ENCODE data around the gene PPP2R2C.

PPP2R2C gene

GRCh38 chr4:6472387-6473263 is at the start of gene PPP2R2C:
PPP2R2C (minus strand) TSS chr4:6472614; CDS start chr4:6472229, 385 bp downstream.
- no peak for DNase-seq (ENCODE audit: low read depth in 2 of 2, low spot score in 1 of 2)

- no peak for DNase-seq (ENCODE audit: low read depth in 2 of 2, low spot score in 1 of 2)
Measured at GRCh38 chr4:6520978-6521377, 48.6 kb upstream of the PPP2R2C start.

- DNase-seq (ENCODE audit: low read depth in 2 of 2, low spot score in 1 of 2), result no peak
Measured at GRCh38 chr4:6520051-6520636, 47.7 kb upstream of the PPP2R2C start.

- no peak for DNase-seq (ENCODE audit: low read depth in 2 of 2, low spot score in 1 of 2)
Measured at GRCh38 chr4:6517171-6517570, 44.8 kb upstream of the PPP2R2C start.

- no peak for DNase-seq (ENCODE audit: low read depth in 2 of 2, low spot score in 1 of 2)
Measured at GRCh38 chr4:6516762-6517161, 44.3 kb upstream of the PPP2R2C start.

GRCh38 chr4:6516281-6516680 is 43.9 kb upstream of the PPP2R2C start:
- no peak for DNase-seq (ENCODE audit: low read depth in 2 of 2, low spot score in 1 of 2)

- no peak for DNase-seq (ENCODE audit: low read depth in 2 of 2, low spot score in 1 of 2)
Measured at GRCh38 chr4:6513678-6514077, 41.3 kb upstream of the PPP2R2C start.

GRCh38 chr4:6509587-6509986 is 37.2 kb upstream of the PPP2R2C start:
- no peak for DNase-seq (ENCODE audit: low read depth in 2 of 2, low spot score in 1 of 2)

GRCh38 chr4:6507345-6507744 is 34.9 kb upstream of the PPP2R2C start:
- no peak for DNase-seq (ENCODE audit: low read depth in 2 of 2, low spot score in 1 of 2)

- DNase-seq (ENCODE audit: low read depth in 2 of 2, low spot score in 1 of 2), result no peak
Measured at GRCh38 chr4:6506616-6507140, 34.3 kb upstream of the PPP2R2C start.

- DNase-seq (ENCODE audit: low read depth in 2 of 2, low spot score in 1 of 2), result no peak
Measured at GRCh38 chr4:6504900-6505496, 32.6 kb upstream of the PPP2R2C start.

- no peak for DNase-seq (ENCODE audit: low read depth in 2 of 2, low spot score in 1 of 2)
Measured at GRCh38 chr4:6502747-6503465, 30.5 kb upstream of the PPP2R2C start.

GRCh38 chr4:6502147-6502546 is 29.7 kb upstream of the PPP2R2C start:
- no peak for DNase-seq (ENCODE audit: low read depth in 2 of 2, low spot score in 1 of 2)

- DNase-seq (ENCODE audit: low read depth in 2 of 2, low spot score in 1 of 2), result no peak
Measured at GRCh38 chr4:6501171-6501570, 28.8 kb upstream of the PPP2R2C start.

GRCh38 chr4:6500481-6501140 is 28.2 kb upstream of the PPP2R2C start:
- DNase-seq (ENCODE audit: low read depth in 2 of 2, low spot score in 1 of 2), result no peak

- no peak for DNase-seq (ENCODE audit: low read depth in 2 of 2, low spot score in 1 of 2)
Measured at GRCh38 chr4:6499238-6499600, 26.8 kb upstream of the PPP2R2C start.

GRCh38 chr4:6498511-6499237 is 26.3 kb upstream of the PPP2R2C start:
- DNase-seq (ENCODE audit: low read depth in 2 of 2, low spot score in 1 of 2), result no peak

GRCh38 chr4:6497796-6498195 is 25.4 kb upstream of the PPP2R2C start:
- no peak for DNase-seq (ENCODE audit: low read depth in 2 of 2, low spot score in 1 of 2)

GRCh38 chr4:6495736-6496135 is 23.3 kb upstream of the PPP2R2C start:
- no peak for DNase-seq (ENCODE audit: low read depth in 2 of 2, low spot score in 1 of 2)

GRCh38 chr4:6495296-6495590 is 22.8 kb upstream of the PPP2R2C start:
- DNase-seq (ENCODE audit: low read depth in 2 of 2, low spot score in 1 of 2), result no peak
